Keratinocyte (primary cell): ENCODE results near the gene MLXIP. TPM values are rescaled to one million over a fixed set of nuclear protein-coding genes. Genes with fewer than 3 reads are reported as not detected.
A peak's percentile ranks its signal among the peaks of the same experiment; 100 is the strongest.

Experiments
- DNase-seq: peaks from one replicate; pipeline ENCODE4 v3.0.0-alpha.2; 2011; ENCODE audit warnings: low read depth, missing footprints, low spot score
- FAIRE-seq: peaks from 2 replicates; lab custom pipeline; 2011; peaks lifted over from hg19 to GRCh38; lab: Jason Lieb, UNC
- H2AFZ ChIP-seq: 2 replicates; pipeline ENCODE4 v1.6.0; 2012; ENCODE audit warnings: low read length, control low read depth, inconsistent platforms; ENCODE audit not compliant: control insufficient read depth
- H3K27ac ChIP-seq: 2 replicates; pipeline ENCODE4 v1.5.1; 2011; ENCODE audit warnings: low read length; ENCODE audit not compliant: control insufficient read depth, insufficient read depth
- H3K27me3 ChIP-seq: 3 replicates; pipeline ENCODE4 v1.6.0; 2011; ENCODE audit warnings: low read length; ENCODE audit not compliant: control insufficient read depth, insufficient read depth; ENCODE audit errors: extremely low read depth
- H3K36me3 ChIP-seq, 2 experiments: 2 replicates in 1 of 2; 3 replicates in 1 of 2; pipeline ENCODE4 v1.5.1; 2011; ENCODE audit warnings: low read length in 2 of 2, mild to moderate bottlenecking in 1 of 2; ENCODE audit not compliant: control insufficient read depth in 2 of 2, insufficient read depth in 2 of 2; ENCODE audit errors: extremely low read depth in 1 of 2
- H3K4me1 ChIP-seq: 3 replicates; pipeline ENCODE4 v1.5.1; 2011; ENCODE audit warnings: low read length; ENCODE audit not compliant: control insufficient read depth, insufficient read depth; ENCODE audit errors: extremely low read depth
- H3K4me2 ChIP-seq: 3 replicates; pipeline ENCODE4 v1.6.0; 2011; ENCODE audit warnings: low read depth, low read length; ENCODE audit not compliant: control insufficient read depth, insufficient read depth; ENCODE audit errors: extremely low read depth
- H3K4me3 ChIP-seq, 3 experiments: fragments of 200-600 bp in 1 of 3; sonication (generic) in 1 of 3; 2 replicates in 2 of 3; 3 replicates in 1 of 3; pipeline ENCODE4 v1.5.1; 2011 to 2016; ENCODE audit warnings: low read length in 3 of 3, mild to moderate bottlenecking in 3 of 3, control low read depth in 2 of 3, inconsistent platforms in 1 of 3, low read depth in 1 of 3, mixed read lengths in 1 of 3, mixed run types in 1 of 3, moderate library complexity in 1 of 3; ENCODE audit not compliant: control insufficient read depth in 2 of 3, insufficient read depth in 2 of 3; ENCODE audit errors: extremely low read depth in 1 of 3
- H3K79me2 ChIP-seq: 2 replicates; pipeline ENCODE4 v1.6.0; 2012; ENCODE audit warnings: low read length; ENCODE audit not compliant: control insufficient read depth, insufficient read depth
- H3K9ac ChIP-seq: 3 replicates; pipeline ENCODE4 v1.6.0; 2011; ENCODE audit warnings: low read length; ENCODE audit not compliant: control insufficient read depth, insufficient read depth; ENCODE audit errors: extremely low read depth
- H3K9me1 ChIP-seq: 3 replicates; pipeline ENCODE4 v1.6.0; 2011; ENCODE audit warnings: low read length; ENCODE audit not compliant: control insufficient read depth, insufficient read depth; ENCODE audit errors: extremely low read depth
- H3K9me3 ChIP-seq: 2 replicates; pipeline ENCODE4 v1.5.1; 2012; ENCODE audit warnings: low read depth, low read length; ENCODE audit not compliant: control insufficient read depth
- H4K20me1 ChIP-seq: 3 replicates; pipeline ENCODE4 v1.6.0; 2011; ENCODE audit warnings: low read length; ENCODE audit not compliant: control insufficient read depth, insufficient read depth; ENCODE audit errors: extremely low read depth
- CTCF ChIP-seq, 3 experiments: IDR thresholded peaks in 1 of 3; conservative IDR thresholded peaks in 1 of 3; optimal IDR thresholded peaks in 1 of 3; 2 replicates in 2 of 3; 3 replicates in 1 of 3; pipeline versions ENCODE3 to v1.5.1; 2011; ENCODE audit warnings: low read length in 3 of 3, mild to moderate bottlenecking in 3 of 3, moderate library complexity in 2 of 3, control low read depth in 1 of 3, inconsistent platforms in 1 of 3; ENCODE audit not compliant: insufficient read depth in 2 of 3; ENCODE audit errors: extremely low read depth in 1 of 3
- EZH2 ChIP-seq: IDR thresholded peaks from one replicate; pipeline ENCODE4 v1.6.1; 2012; ENCODE audit warnings: inconsistent platforms, mild to moderate bottlenecking, low read length, moderate library complexity
- dilution Hi-C: fragments of 300-500 bp; cut with MboI; formaldehyde crosslinking; loops from one replicate; pipeline ENCODE4 v1.7.0; 2020; ENCODE audit warnings: low sequenced_read_pairs; ENCODE audit not compliant: extremely low pct_ligation_motif_present
- polyA plus RNA-seq, 5 experiments: library from polyadenylated mRNA; depleted of rRNA in 3 of 5; stranded (reverse) in 3 of 5; stranded (forward) in 1 of 5; unstranded in 1 of 5; fragments of >200 nt; gene quantifications; 1 replicate in 1 of 5; 2 replicates in 3 of 5; 3 replicates in 1 of 5; pipeline versions ENCODE4 v1.2.1 to v1.2.3, GENCODE V29; 2011 to 2012; ENCODE audit warnings: missing spikeins in 2 of 5, low read depth in 1 of 5, low replicate concordance in 1 of 5

Gene MLXIP
- polyA plus RNA-seq, 1 donor (not counting 4 experiments of a cell fraction or from before 2014, with no cell fraction given): 5.5 TPM

- no peaks in the 10 kb centered on the region for H3K27me3 ChIP-seq
- TF ChIP-seq EZH2 (no peak), CTCF (optimal IDR thresholded peaks at IDR 0.05 in 1 of 3, IDR thresholded peaks at IDR 0.05 in 1 of 3, conservative IDR thresholded peaks at IDR 0.05 in 1 of 3; ENCODE audit: extremely low read depth in 1 of 3, insufficient read depth in 2 of 3, low read length in 3 of 3) (peak; percentile 27 to 45 (median 44))
- H3K36me3 ChIP-seq: peaks cover 8% of the 10 kb centered on the region in 2 experiments
- no peak overlapping the region for H2AFZ ChIP-seq
- H3K4me2 ChIP-seq: no peak overlapping the region
- no peaks in the 10 kb centered on the region for H3K9me1 ChIP-seq
- H3K9me3 ChIP-seq: no peaks in the 10 kb centered on the region
- H3K9ac ChIP-seq: no peak overlapping the region
- DNase-seq: no peak
- no peaks in the 10 kb centered on the region for H4K20me1 ChIP-seq
- no peak overlapping the region for H3K4me3 ChIP-seq
- dilution Hi-C loops: no loop called here
- no peak for FAIRE-seq
- no peaks in the 10 kb centered on the region for H3K79me2 ChIP-seq
- H3K27ac ChIP-seq: no peak overlapping the region
- H3K4me1 ChIP-seq: peaks cover 18% of the 10 kb centered on the region
Measured at GRCh38 chr12:122064025-122064777, 14.4 kb upstream of the MLXIP start.

- TF ChIP-seq EZH2 (no peak), CTCF (optimal IDR thresholded peaks at IDR 0.05 in 1 of 3, IDR thresholded peaks at IDR 0.05 in 1 of 3, conservative IDR thresholded peaks at IDR 0.05 in 1 of 3; ENCODE audit: extremely low read depth in 1 of 3, insufficient read depth in 2 of 3, low read length in 3 of 3) (no peak)
- no peaks in the 10 kb centered on the region for H3K79me2 ChIP-seq
- no peaks in the 10 kb centered on the region for H3K9me3 ChIP-seq
- H3K9me1 ChIP-seq: no peaks in the 10 kb centered on the region
- no peak overlapping the region for H3K27ac ChIP-seq
- H3K4me1 ChIP-seq: peaks cover 18% of the 10 kb centered on the region
- no peak for DNase-seq
- peaks cover 6 to 8% of the 10 kb centered on the region in 2 experiments for H3K36me3 ChIP-seq
- H3K4me2 ChIP-seq: no peak overlapping the region
- dilution Hi-C loops: no loop called here
- no peak overlapping the region for H2AFZ ChIP-seq
- H3K27me3 ChIP-seq: no peaks in the 10 kb centered on the region
- H3K9ac ChIP-seq: no peak overlapping the region
- no peaks in the 10 kb centered on the region for H4K20me1 ChIP-seq
- H3K4me3 ChIP-seq: no peak overlapping the region
- FAIRE-seq: no peak
Measured at GRCh38 chr12:122064780-122065588, 13.6 kb upstream of the MLXIP start.
